ENCODE measurements around the gene ADAM19. TPM values are rescaled to one million over a fixed set of nuclear protein-coding genes. Genes with fewer than 3 reads are reported as not detected.

The ADAM19 gene
- total and polyA plus RNA-seq, 2 experiments from 2014 or later, result 9.1 to 13.2 TPM

GRCh38 chr5:157464519-157465171 is 110.9 kb downstream of the ADAM19 start:
- Mint-ChIP-seq H3K4me3 (no peak overlapping the region), H3K36me3 (ENCODE audit: low read depth) (no peaks in the 10 kb centered on the region), H3K27me3 (ENCODE audit: insufficient read depth, low read depth, poor library complexity) (peaks cover 18% of the 10 kb centered on the region), H3K27ac (no peak overlapping the region), H3K4me1 (peaks cover 13% of the 10 kb centered on the region), H3K9me3 (no peaks in the 10 kb centered on the region)
- Histone ChIP-seq H3K36me3 (ENCODE audit: insufficient read depth) (no peaks in the 10 kb centered on the region), H3K4me3 (no peak overlapping the region), H3K4me2 (0 out of 2 replicates have a peak overlapping the region, but pooled peaks have one; percentile 41), H4K20me1 (replicated peaks; ENCODE audit: insufficient read depth) (no peaks in the 10 kb centered on the region), H3K79me2 (replicated peaks; ENCODE audit: insufficient read depth) (no peaks in the 10 kb centered on the region), H3F3A (replicated peaks; ENCODE audit: low read depth) (no peaks in the 10 kb centered on the region), H2AFZ (peak overlapping the region; percentile 77; the same call in 1 of the 2 replicates), H3K4me1 (ENCODE audit: insufficient read depth) (peaks cover 8% of the 10 kb centered on the region), H3K27ac (ENCODE audit: low read depth) (no peak overlapping the region), H3K9me2 (ENCODE audit: insufficient read depth) (no peaks in the 10 kb centered on the region), H3K27me3 (ENCODE audit: insufficient read depth) (peaks cover 34% of the 10 kb centered on the region)
- peak; percentile 41 for DNase-seq (ENCODE audit: low spot score)
- no peak for ATAC-seq
- TF ChIP-seq EZH2phosphoT487 (IDR thresholded peaks at IDR 0.05; ENCODE audit: unreplicated experiment), result no peak

- no peak overlapping the region for H3K4me3 ChIP-seq
- H3K9me3 Mint-ChIP-seq, result no peaks in the 10 kb centered on the region
- ATAC-seq (no peak), DNase-seq (ENCODE audit: low spot score) (no peak)
- H4K20me1 ChIP-seq (replicated peaks; ENCODE audit: insufficient read depth), result no peaks in the 10 kb centered on the region
- no peak overlapping the region for H3K4me3 Mint-ChIP-seq
- no peaks in the 10 kb centered on the region for H3K36me3 Mint-ChIP-seq (ENCODE audit: low read depth)
- H3K9me2 ChIP-seq (ENCODE audit: insufficient read depth), result no peaks in the 10 kb centered on the region
- H3K4me1 ChIP-seq (ENCODE audit: insufficient read depth), result peaks cover 15% of the 10 kb centered on the region
- H3K79me2 ChIP-seq (replicated peaks; ENCODE audit: insufficient read depth), result no peaks in the 10 kb centered on the region
- H2AFZ ChIP-seq, result peak overlapping the region; percentile 77; the same call in 1 of the 2 replicates
- no peaks in the 10 kb centered on the region for H3K36me3 ChIP-seq (ENCODE audit: insufficient read depth)
- H3K4me2 ChIP-seq, result 0 out of 2 replicates have a peak overlapping the region, but pooled peaks have one; percentile 41
- H3K27ac ChIP-seq (ENCODE audit: low read depth), result no peak overlapping the region
- H3K4me1 Mint-ChIP-seq, result peaks cover 19% of the 10 kb centered on the region
- peaks cover 42% of the 10 kb centered on the region for H3K27me3 ChIP-seq (ENCODE audit: insufficient read depth)
- H3K27me3 Mint-ChIP-seq (ENCODE audit: insufficient read depth, low read depth, poor library complexity), result peaks cover 22% of the 10 kb centered on the region
- no peak overlapping the region for H3K27ac Mint-ChIP-seq
- H3F3A ChIP-seq (replicated peaks; ENCODE audit: low read depth), result no peaks in the 10 kb centered on the region
- TF ChIP-seq EZH2phosphoT487 (IDR thresholded peaks at IDR 0.05; ENCODE audit: unreplicated experiment) (no peak), STAT1 (IDR thresholded peaks at IDR 0.05; ENCODE audit: unreplicated experiment) (no peak), JUNB (IDR thresholded peaks at IDR 0.05; ENCODE audit: unreplicated experiment) (no peak), NANOG (IDR thresholded peaks at IDR 0.05; ENCODE audit: borderline replicate concordance) (no peak), POLR2AphosphoS5 (IDR thresholded peaks at IDR 0.05; ENCODE audit: low read depth) (no peak), ZNF331 (CRISPR knock-in tag; IDR thresholded peaks at IDR 0.05; ENCODE audit: low read depth) (no peak), ZNF114 (CRISPR knock-in tag; IDR thresholded peaks at IDR 0.05) (no peak), EZH2 (IDR thresholded peaks at IDR 0.05; ENCODE audit: low read depth, unreplicated experiment) (no peak), CREB1 (CRISPR knock-in tag; IDR thresholded peaks at IDR 0.05; ENCODE audit: low read depth) (no peak)
- TF ChIP-seq, protein P1, sequence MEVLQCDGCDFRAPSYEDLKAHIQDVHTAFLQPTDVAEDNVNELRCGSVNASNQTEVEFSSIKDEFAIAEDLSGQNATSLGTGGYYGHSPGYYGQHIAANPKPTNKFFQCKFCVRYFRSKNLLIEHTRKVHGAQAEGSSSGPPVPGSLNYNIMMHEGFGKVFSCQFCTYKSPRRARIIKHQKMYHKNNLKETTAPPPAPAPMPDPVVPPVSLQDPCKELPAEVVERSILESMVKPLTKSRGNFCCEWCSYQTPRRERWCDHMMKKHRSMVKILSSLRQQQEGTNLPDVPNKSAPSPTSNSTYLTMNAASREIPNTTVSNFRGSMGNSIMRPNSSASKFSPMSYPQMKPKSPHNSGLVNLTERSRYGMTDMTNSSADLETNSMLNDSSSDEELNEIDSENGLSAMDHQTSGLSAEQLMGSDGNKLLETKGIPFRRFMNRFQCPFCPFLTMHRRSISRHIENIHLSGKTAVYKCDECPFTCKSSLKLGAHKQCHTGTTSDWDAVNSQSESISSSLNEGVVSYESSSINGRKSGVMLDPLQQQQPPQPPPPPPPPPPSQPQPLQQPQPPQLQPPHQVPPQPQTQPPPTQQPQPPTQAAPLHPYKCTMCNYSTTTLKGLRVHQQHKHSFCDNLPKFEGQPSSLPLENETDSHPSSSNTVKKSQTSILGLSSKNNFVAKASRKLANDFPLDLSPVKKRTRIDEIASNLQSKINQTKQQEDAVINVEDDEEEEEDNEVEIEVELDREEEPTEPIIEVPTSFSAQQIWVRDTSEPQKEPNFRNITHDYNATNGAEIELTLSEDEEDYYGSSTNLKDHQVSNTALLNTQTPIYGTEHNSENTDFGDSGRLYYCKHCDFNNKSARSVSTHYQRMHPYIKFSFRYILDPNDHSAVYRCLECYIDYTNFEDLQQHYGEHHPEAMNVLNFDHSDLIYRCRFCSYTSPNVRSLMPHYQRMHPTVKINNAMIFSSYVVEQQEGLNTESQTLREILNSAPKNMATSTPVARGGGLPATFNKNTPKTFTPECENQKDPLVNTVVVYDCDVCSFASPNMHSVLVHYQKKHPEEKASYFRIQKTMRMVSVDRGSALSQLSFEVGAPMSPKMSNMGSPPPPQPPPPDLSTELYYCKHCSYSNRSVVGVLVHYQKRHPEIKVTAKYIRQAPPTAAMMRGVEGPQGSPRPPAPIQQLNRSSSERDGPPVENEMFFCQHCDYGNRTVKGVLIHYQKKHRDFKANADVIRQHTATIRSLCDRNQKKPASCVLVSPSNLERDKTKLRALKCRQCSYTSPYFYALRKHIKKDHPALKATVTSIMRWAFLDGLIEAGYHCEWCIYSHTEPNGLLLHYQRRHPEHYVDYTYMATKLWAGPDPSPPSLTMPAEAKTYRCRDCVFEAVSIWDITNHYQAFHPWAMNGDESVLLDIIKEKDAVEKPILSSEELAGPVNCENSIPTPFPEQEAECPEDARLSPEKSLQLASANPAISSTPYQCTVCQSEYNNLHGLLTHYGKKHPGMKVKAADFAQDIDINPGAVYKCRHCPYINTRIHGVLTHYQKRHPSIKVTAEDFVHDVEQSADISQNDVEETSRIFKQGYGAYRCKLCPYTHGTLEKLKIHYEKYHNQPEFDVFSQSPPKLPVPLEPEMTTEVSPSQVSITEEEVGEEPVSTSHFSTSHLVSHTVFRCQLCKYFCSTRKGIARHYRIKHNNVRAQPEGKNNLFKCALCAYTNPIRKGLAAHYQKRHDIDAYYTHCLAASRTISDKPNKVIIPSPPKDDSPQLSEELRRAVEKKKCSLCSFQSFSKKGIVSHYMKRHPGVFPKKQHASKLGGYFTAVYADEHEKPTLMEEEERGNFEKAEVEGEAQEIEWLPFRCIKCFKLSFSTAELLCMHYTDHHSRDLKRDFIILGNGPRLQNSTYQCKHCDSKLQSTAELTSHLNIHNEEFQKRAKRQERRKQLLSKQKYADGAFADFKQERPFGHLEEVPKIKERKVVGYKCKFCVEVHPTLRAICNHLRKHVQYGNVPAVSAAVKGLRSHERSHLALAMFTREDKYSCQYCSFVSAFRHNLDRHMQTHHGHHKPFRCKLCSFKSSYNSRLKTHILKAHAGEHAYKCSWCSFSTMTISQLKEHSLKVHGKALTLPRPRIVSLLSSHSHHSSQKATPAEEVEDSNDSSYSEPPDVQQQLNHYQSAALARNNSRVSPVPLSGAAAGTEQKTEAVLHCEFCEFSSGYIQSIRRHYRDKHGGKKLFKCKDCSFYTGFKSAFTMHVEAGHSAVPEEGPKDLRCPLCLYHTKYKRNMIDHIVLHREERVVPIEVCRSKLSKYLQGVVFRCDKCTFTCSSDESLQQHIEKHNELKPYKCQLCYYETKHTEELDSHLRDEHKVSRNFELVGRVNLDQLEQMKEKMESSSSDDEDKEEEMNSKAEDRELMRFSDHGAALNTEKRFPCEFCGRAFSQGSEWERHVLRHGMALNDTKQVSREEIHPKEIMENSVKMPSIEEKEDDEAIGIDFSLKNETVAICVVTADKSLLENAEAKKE (CRISPR knock-in tag; IDR thresholded peaks at IDR 0.05), result no peak
- TF ChIP-seq, protein P2, sequence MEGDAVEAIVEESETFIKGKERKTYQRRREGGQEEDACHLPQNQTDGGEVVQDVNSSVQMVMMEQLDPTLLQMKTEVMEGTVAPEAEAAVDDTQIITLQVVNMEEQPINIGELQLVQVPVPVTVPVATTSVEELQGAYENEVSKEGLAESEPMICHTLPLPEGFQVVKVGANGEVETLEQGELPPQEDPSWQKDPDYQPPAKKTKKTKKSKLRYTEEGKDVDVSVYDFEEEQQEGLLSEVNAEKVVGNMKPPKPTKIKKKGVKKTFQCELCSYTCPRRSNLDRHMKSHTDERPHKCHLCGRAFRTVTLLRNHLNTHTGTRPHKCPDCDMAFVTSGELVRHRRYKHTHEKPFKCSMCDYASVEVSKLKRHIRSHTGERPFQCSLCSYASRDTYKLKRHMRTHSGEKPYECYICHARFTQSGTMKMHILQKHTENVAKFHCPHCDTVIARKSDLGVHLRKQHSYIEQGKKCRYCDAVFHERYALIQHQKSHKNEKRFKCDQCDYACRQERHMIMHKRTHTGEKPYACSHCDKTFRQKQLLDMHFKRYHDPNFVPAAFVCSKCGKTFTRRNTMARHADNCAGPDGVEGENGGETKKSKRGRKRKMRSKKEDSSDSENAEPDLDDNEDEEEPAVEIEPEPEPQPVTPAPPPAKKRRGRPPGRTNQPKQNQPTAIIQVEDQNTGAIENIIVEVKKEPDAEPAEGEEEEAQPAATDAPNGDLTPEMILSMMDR (conservative IDR thresholded peaks at IDR 0.05; ENCODE audit: low read depth in 2 of 2), result no peak
Observed at GRCh38 chr5:157463621-157464518, 111.7 kb downstream of the ADAM19 start.

All from GM23338 (cell line).